Measurements from ENCODE around the gene ALKAL2. TPM values are rescaled to one million over a fixed set of nuclear protein-coding genes. Genes with fewer than 3 reads are reported as not detected.

Gene ALKAL2
- total RNA-seq, 1 donor from 2014 or later = 1.5 TPM

GRCh38 chr2:278312-278926 is 9.5 kb downstream of the ALKAL2 start:
- H3K4me1 Mint-ChIP-seq (ENCODE audit: low read depth, unreplicated experiment) = peaks cover 1% of the 10 kb centered on the region
- DNase-seq (ENCODE audit: low read depth) (no peak), FAIRE-seq (no peak)
- Histone ChIP-seq H3K79me2 (ENCODE audit: insufficient read depth, low read length) (peaks cover 37% of the 10 kb centered on the region), H3K9me3 (ENCODE audit: insufficient read depth, low read depth, low read length) (no peaks in the 10 kb centered on the region), H3K27me3 (ENCODE audit: insufficient read depth, low read length) (no peaks in the 10 kb centered on the region), H4K20me1 (ENCODE audit: insufficient read depth, low read length) (peaks cover 38% of the 10 kb centered on the region), H3K36me3 (ENCODE audit: insufficient read depth, low read length) (peaks cover 45% of the 10 kb centered on the region), H3K27ac (ENCODE audit: low read depth, low read length) (no peak overlapping the region), H2AFZ (ENCODE audit: low read depth, low read length) (no peak overlapping the region), H3K4me2 (ENCODE audit: low read length) (no peak overlapping the region), H3K4me3 (ENCODE audit: insufficient read depth, low read depth, low read length) (no peak overlapping the region), H3K4me1 (ENCODE audit: insufficient read depth, low read length) (no peaks in the 10 kb centered on the region), H3K9ac (ENCODE audit: low read length) (no peak overlapping the region)
- H3K4me3 Mint-ChIP-seq (ENCODE audit: unreplicated experiment) = no peak overlapping the region
- no peak for TF ChIP-seq EZH2 (IDR thresholded peaks at IDR 0.05; ENCODE audit: insufficient read depth, low read length)
- no peak for TF ChIP-seq CTCF (IDR thresholded peaks at IDR 0.05; ENCODE audit: insufficient read depth, low read depth, low read length)
- no peaks in the 10 kb centered on the region for H3K27me3 Mint-ChIP-seq (ENCODE audit: low read depth, unreplicated experiment)
- H3K27ac Mint-ChIP-seq (ENCODE audit: unreplicated experiment) = no peak overlapping the region
- H3K36me3 Mint-ChIP-seq (ENCODE audit: low read depth, unreplicated experiment) = peaks cover 13% of the 10 kb centered on the region
- H3K9me3 Mint-ChIP-seq (ENCODE audit: unreplicated experiment) = no peaks in the 10 kb centered on the region

- Mint-ChIP-seq H3K9me3 (ENCODE audit: unreplicated experiment) (no peaks in the 10 kb centered on the region), H3K27me3 (ENCODE audit: low read depth, unreplicated experiment) (no peaks in the 10 kb centered on the region), H3K27ac (ENCODE audit: unreplicated experiment) (no peak overlapping the region), H3K4me1 (ENCODE audit: low read depth, unreplicated experiment) (no peaks in the 10 kb centered on the region), H3K4me3 (ENCODE audit: unreplicated experiment) (no peak overlapping the region), H3K36me3 (ENCODE audit: low read depth, unreplicated experiment) (peaks cover 11% of the 10 kb centered on the region)
- Histone ChIP-seq H3K9me3 (ENCODE audit: insufficient read depth, low read depth, low read length) (no peaks in the 10 kb centered on the region), H3K4me2 (ENCODE audit: low read length) (no peak overlapping the region), H3K9ac (ENCODE audit: low read length) (no peak overlapping the region), H3K27ac (ENCODE audit: low read depth, low read length) (no peak overlapping the region), H3K4me3 (ENCODE audit: insufficient read depth, low read depth, low read length) (no peak overlapping the region), H3K36me3 (ENCODE audit: insufficient read depth, low read length) (peaks cover 44% of the 10 kb centered on the region), H3K4me1 (ENCODE audit: insufficient read depth, low read length) (no peaks in the 10 kb centered on the region), H4K20me1 (ENCODE audit: insufficient read depth, low read length) (peaks cover 66% of the 10 kb centered on the region), H3K79me2 (ENCODE audit: insufficient read depth, low read length) (peaks cover 66% of the 10 kb centered on the region), H3K27me3 (ENCODE audit: insufficient read depth, low read length) (no peaks in the 10 kb centered on the region), H2AFZ (ENCODE audit: low read depth, low read length) (no peak overlapping the region)
- DNase-seq (ENCODE audit: low read depth) = no peak
- no peak for FAIRE-seq
- TF ChIP-seq CTCF (IDR thresholded peaks at IDR 0.05; ENCODE audit: insufficient read depth, low read depth, low read length) (no peak), EZH2 (IDR thresholded peaks at IDR 0.05; ENCODE audit: insufficient read depth, low read length) (no peak)
Measured at GRCh38 chr2:275466-275865, 12.4 kb downstream of the ALKAL2 start.

DNA sequence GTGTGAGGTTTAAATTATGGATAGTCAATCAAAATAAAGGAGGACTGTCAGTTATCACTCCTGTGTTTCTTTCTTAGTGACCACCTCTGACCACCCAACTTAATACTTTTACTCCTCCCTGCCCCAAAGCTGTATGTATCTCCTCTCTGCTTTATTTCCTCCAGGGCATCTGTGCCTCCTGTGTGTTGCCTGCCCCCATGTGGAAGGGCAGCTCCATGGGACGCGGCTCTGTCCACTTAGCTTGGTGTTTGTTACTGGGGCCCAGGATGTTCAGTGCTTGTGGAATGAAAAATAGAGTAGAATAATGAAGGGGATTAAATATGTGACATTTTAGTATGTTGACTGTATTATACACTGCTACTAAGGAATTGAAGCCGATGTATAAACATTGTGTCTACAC is 13.4 kb downstream of the ALKAL2 start:
- no peak overlapping the region for H3K4me3 ChIP-seq (ENCODE audit: insufficient read depth, low read depth, low read length)
- H3K4me2 ChIP-seq (ENCODE audit: low read length) = no peak overlapping the region
- H3K9ac ChIP-seq (ENCODE audit: low read length) = no peak overlapping the region
- no peaks in the 10 kb centered on the region for H3K27me3 ChIP-seq (ENCODE audit: insufficient read depth, low read length)
- no peak for DNase-seq (ENCODE audit: low read depth)
- Mint-ChIP-seq H3K4me3 (ENCODE audit: unreplicated experiment) (no peak overlapping the region), H3K9me3 (ENCODE audit: unreplicated experiment) (no peaks in the 10 kb centered on the region), H3K27ac (ENCODE audit: unreplicated experiment) (no peak overlapping the region), H3K36me3 (ENCODE audit: low read depth, unreplicated experiment) (peaks cover 8% of the 10 kb centered on the region), H3K4me1 (ENCODE audit: low read depth, unreplicated experiment) (peaks cover 4% of the 10 kb centered on the region), H3K27me3 (ENCODE audit: low read depth, unreplicated experiment) (no peaks in the 10 kb centered on the region)
- H4K20me1 ChIP-seq (ENCODE audit: insufficient read depth, low read length) = peaks cover 74% of the 10 kb centered on the region
- peaks cover 76% of the 10 kb centered on the region for H3K79me2 ChIP-seq (ENCODE audit: insufficient read depth, low read length)
- no peak overlapping the region for H3K27ac ChIP-seq (ENCODE audit: low read depth, low read length)
- TF ChIP-seq EZH2 (IDR thresholded peaks at IDR 0.05; ENCODE audit: insufficient read depth, low read length) (no peak), CTCF (IDR thresholded peaks at IDR 0.05; ENCODE audit: insufficient read depth, low read depth, low read length) (no peak)
- H2AFZ ChIP-seq (ENCODE audit: low read depth, low read length) = no peak overlapping the region
- no peaks in the 10 kb centered on the region for H3K4me1 ChIP-seq (ENCODE audit: insufficient read depth, low read length)
- H3K36me3 ChIP-seq (ENCODE audit: insufficient read depth, low read length) = peaks cover 38% of the 10 kb centered on the region
- no peaks in the 10 kb centered on the region for H3K9me3 ChIP-seq (ENCODE audit: insufficient read depth, low read depth, low read length)
- FAIRE-seq = no peak

All from astrocyte (in vitro differentiated cells and primary cell).